Neuronal stem cell (in vitro differentiated cells): ENCODE measurements around the gene ZMYND11.

Experiments used
- DNase-seq: peaks from one replicate; pipeline ENCODE4 v3.0.0-alpha.2; 2013; ENCODE audit warnings: low spot score
- H2AFZ ChIP-seq: one replicate; pipeline ENCODE4 v1.6.1; 2013; ENCODE audit warnings: mild to moderate bottlenecking, low read length, inconsistent platforms
- H2AK5ac ChIP-seq: 2 replicates; pipeline ENCODE4 v1.6.1; 2013; ENCODE audit warnings: low read depth, mild to moderate bottlenecking, inconsistent platforms, low read length, moderate library complexity, mixed read lengths
- H2BK120ac ChIP-seq: 2 replicates; pipeline ENCODE4 v1.6.1; 2013; ENCODE audit warnings: low read depth, mild to moderate bottlenecking, inconsistent platforms, low read length, moderate library complexity, mixed read lengths
- H2BK12ac ChIP-seq: one replicate; pipeline ENCODE4 v1.6.1; 2013; ENCODE audit warnings: low read length, inconsistent platforms
- H2BK15ac ChIP-seq: 2 replicates; pipeline ENCODE4 v1.6.1; 2013; ENCODE audit warnings: mild to moderate bottlenecking, low read length, inconsistent platforms, mixed read lengths
- H2BK5ac ChIP-seq: one replicate; pipeline ENCODE4 v1.6.1; 2013; ENCODE audit warnings: inconsistent platforms, mild to moderate bottlenecking, low read length, moderate library complexity
- H3K14ac ChIP-seq: one replicate; pipeline ENCODE4 v1.6.1; 2013; ENCODE audit warnings: low read length, inconsistent platforms
- H3K18ac ChIP-seq: 2 replicates; pipeline ENCODE4 v1.6.1; 2013; ENCODE audit warnings: low read length, inconsistent platforms
- H3K23ac ChIP-seq: 2 replicates; pipeline ENCODE4 v1.6.1; 2013; ENCODE audit warnings: low read depth, mild to moderate bottlenecking, mixed read lengths, low read length, inconsistent platforms; ENCODE audit not compliant: poor library complexity
- H3K27ac ChIP-seq: replicated peaks from 3 replicates; pipeline ENCODE4 v1.5.1; 2013; ENCODE audit warnings: low read length, inconsistent platforms
- H3K27me3 ChIP-seq, 3 experiments: 2 replicates each; pipeline ENCODE4 v1.6.1; 2013; ENCODE audit warnings: low read length in 3 of 3, mild to moderate bottlenecking in 2 of 3, inconsistent platforms in 1 of 3, low read depth in 1 of 3, mixed read lengths in 1 of 3, moderate library complexity in 1 of 3; ENCODE audit not compliant: control insufficient read depth in 3 of 3, insufficient read depth in 3 of 3
- H3K36me3 ChIP-seq, 2 donors: replicated peaks in 1 of 2; 2 replicates each; pipeline ENCODE4 v1.6.1; 2013; ENCODE audit warnings: low read length in 2 of 2; ENCODE audit not compliant: control insufficient read depth in 2 of 2, insufficient read depth in 2 of 2
- H3K4ac ChIP-seq: 2 replicates; pipeline ENCODE4 v1.6.1; 2013; ENCODE audit warnings: inconsistent platforms, mild to moderate bottlenecking, low read length, moderate library complexity
- H3K4me1 ChIP-seq, 2 donors: 1 replicate in 1 of 2; 2 replicates in 1 of 2; pipeline ENCODE4 v1.6.1; 2013; ENCODE audit warnings: low read length in 2 of 2, low read depth in 1 of 2; ENCODE audit not compliant: control insufficient read depth in 2 of 2, insufficient read depth in 1 of 2
- H3K4me2 ChIP-seq: one replicate; pipeline ENCODE4 v1.6.1; 2013; ENCODE audit warnings: mild to moderate bottlenecking, low read length, inconsistent platforms; ENCODE audit not compliant: insufficient read depth, poor library complexity, severe bottlenecking
- H3K4me3 ChIP-seq, 2 donors: 2 replicates each; pipeline ENCODE4 v1.5.1; 2013; ENCODE audit warnings: low read length in 2 of 2, mild to moderate bottlenecking in 2 of 2, inconsistent platforms in 1 of 2, moderate library complexity in 1 of 2
- H3K79me1 ChIP-seq: one replicate; pipeline ENCODE4 v1.6.1; 2013; ENCODE audit warnings: low read depth, mild to moderate bottlenecking, inconsistent platforms, low read length, moderate library complexity
- H3K9ac ChIP-seq: one replicate; pipeline ENCODE4 v1.6.1; 2013; ENCODE audit warnings: mild to moderate bottlenecking, low read depth, low read length, inconsistent platforms; ENCODE audit not compliant: poor library complexity
- H3K9me3 ChIP-seq, 2 donors: replicated peaks in 1 of 2; 2 replicates each; pipeline versions ENCODE3 to v1.6.1; 2013; ENCODE audit warnings: low read length in 2 of 2, mild to moderate bottlenecking in 2 of 2, inconsistent platforms in 1 of 2, low read depth in 1 of 2, mixed read lengths in 1 of 2, moderate library complexity in 1 of 2; ENCODE audit not compliant: control insufficient read depth in 2 of 2, insufficient read depth in 1 of 2
- H4K8ac ChIP-seq: one replicate; pipeline ENCODE4 v1.6.1; 2013; ENCODE audit warnings: low read depth, mild to moderate bottlenecking, inconsistent platforms, low read length, moderate library complexity
- H4K91ac ChIP-seq: one replicate; pipeline ENCODE4 v1.6.1; 2013; ENCODE audit warnings: low read length, low read depth, mild to moderate bottlenecking, inconsistent platforms; ENCODE audit not compliant: poor library complexity
- WGBS, 2 donors: extraction: QIAGEN DNeasy Blood & Tissue Kit; methylation state at CpG; one replicate each; pipeline ENCODE4 v1.1.7; 2013; ENCODE audit warnings: missing lambda C conversion rate in 2 of 2, mixed read lengths in 1 of 2; ENCODE audit not compliant: insufficient read length in 2 of 2, insufficient replicate concordance in 1 of 2; ENCODE audit errors: extremely low coverage in 2 of 2; 5-methylcytosine and 5-hydroxymethylcytosine counted together

ZMYND11 gene

DNA sequence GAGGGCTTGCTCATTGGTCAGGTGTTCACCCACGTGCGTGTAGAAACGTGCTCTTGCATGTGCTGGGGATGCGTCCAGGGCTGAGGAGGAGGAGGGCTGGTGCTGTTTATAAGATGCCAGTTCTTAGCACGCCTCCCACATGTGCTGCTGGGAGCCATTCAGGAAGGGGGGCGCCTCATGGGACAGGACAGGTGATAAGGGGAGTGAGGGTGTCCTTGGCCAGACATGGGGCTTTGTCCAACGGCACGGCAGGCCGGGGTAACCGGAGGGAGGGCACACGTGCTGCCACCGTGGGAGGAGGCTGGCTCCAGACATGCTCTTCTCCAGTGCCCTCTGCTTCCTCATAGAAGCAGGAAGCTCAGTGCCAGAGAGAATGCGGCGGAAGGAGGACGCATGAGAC, 150.0 kb downstream of the ZMYND11 start:
- H3K4me1 ChIP-seq: no peaks in the 10 kb centered on the region
- no peak overlapping the region for H2BK15ac ChIP-seq
- H3K4me3 ChIP-seq: no peak overlapping the region
- no peaks in the 10 kb centered on the region for H3K27me3 ChIP-seq
- H4K91ac ChIP-seq: no peak overlapping the region
- H3K4me2 ChIP-seq: no peak overlapping the region
- peaks cover 28 to 93% of the 10 kb centered on the region in 2 donors for H3K36me3 ChIP-seq
- peak overlapping the region; percentile 18 for H3K23ac ChIP-seq
- H2AK5ac ChIP-seq: no peak overlapping the region
- no peak for DNase-seq
- H3K14ac ChIP-seq: peak overlapping the region; percentile 17
- H3K79me1 ChIP-seq: no peaks in the 10 kb centered on the region
- no peak overlapping the region for H2BK5ac ChIP-seq
- H2BK12ac ChIP-seq: no peak overlapping the region
- H2BK120ac ChIP-seq: no peak overlapping the region
- peak overlapping the region; percentile 32 for H3K18ac ChIP-seq
- H3K9ac ChIP-seq: peak overlapping the region; percentile 51
- no peak overlapping the region for H2AFZ ChIP-seq
- no peaks in the 10 kb centered on the region for H3K9me3 ChIP-seq
- no peak overlapping the region for H4K8ac ChIP-seq
- H3K27ac ChIP-seq: no peak overlapping the region
- H3K4ac ChIP-seq: no peak overlapping the region
- WGBS, 2 donors: no CpG with 5 or more reads among the region's 15 CpGs

DNA sequence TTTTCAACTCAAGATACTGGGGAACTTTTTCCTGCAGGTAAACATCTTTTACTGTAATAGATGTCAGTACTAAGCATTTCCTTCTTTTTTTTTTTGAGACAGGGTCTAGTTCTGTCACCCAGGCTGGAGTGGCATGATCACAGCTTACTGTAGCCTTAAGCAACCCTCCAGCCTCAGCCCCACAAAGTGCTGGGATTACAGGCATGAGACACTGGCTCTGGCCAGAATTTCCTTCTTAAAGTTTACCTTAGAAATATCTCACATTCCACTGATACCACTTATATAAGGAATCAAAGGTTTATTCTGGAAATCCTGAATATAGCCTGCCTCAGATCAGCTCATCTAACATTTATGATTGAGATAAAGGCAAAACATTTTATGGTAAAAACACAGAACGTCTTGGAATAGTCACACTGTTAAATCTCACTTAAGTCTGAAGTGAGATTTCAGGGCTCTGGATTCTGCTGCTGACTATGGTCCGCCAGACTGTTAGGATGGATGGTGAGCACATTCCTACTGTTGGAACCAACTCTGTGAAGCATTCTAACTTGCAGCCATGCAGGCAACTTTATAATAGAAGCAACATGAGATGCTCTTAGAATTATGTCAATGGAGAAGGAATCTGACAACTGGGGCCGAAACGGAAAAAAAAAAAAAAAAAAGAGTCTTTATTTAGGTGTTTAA, 151.9 kb downstream of the ZMYND11 start:
- no peak overlapping the region for H4K91ac ChIP-seq
- WGBS, 2 donors: no CpG with 5 or more reads among the region's 4 CpGs

DNA sequence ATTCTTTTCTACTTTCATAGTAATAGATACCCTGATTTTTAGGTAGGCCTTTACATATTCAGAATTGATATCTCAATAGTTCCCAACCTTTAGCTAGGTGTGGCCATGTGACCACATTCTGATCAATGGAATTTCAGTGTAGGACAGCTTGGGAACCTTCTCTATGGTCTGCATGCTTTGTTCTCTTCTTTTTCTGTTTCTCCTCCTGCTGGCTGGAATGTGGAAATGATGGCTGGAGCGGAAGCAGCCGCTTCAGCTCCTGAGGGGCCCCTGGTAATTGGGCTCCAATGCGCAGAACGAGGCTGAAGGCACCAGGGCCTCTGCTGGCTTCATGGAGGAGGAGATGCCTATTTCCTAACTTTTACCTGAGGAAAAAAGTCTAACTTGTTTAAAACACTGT, 152.6 kb downstream of the ZMYND11 start:
- H2AFZ ChIP-seq: no peak overlapping the region
- peaks cover 22 to 91% of the 10 kb centered on the region in 2 donors for H3K36me3 ChIP-seq
- H3K4me1 ChIP-seq: no peaks in the 10 kb centered on the region
- H2BK120ac ChIP-seq: no peak overlapping the region
- no peak overlapping the region for H3K9ac ChIP-seq
- H2AK5ac ChIP-seq: no peak overlapping the region
- H3K27ac ChIP-seq: no peak overlapping the region
- H3K27me3 ChIP-seq: no peaks in the 10 kb centered on the region
- H2BK12ac ChIP-seq: no peak overlapping the region
- no peak overlapping the region for H3K4me3 ChIP-seq
- H3K23ac ChIP-seq: no peak overlapping the region
- no peak overlapping the region for H3K4me2 ChIP-seq
- no peak overlapping the region for H3K18ac ChIP-seq
- no peaks in the 10 kb centered on the region for H3K9me3 ChIP-seq
- H3K79me1 ChIP-seq: no peaks in the 10 kb centered on the region
- WGBS, 2 donors: no CpG with 5 or more reads among the region's 4 CpGs
- no peak overlapping the region for H4K8ac ChIP-seq
- no peak overlapping the region for H2BK15ac ChIP-seq
- no peak overlapping the region for H2BK5ac ChIP-seq
- DNase-seq: no peak
- H3K14ac ChIP-seq: no peak overlapping the region
- no peak overlapping the region for H4K91ac ChIP-seq
- no peak overlapping the region for H3K4ac ChIP-seq

More for the DNA sequence above, 151.9 kb downstream of the ZMYND11 start:
- peaks cover 27 to 93% of the 10 kb centered on the region in 2 donors for H3K36me3 ChIP-seq
- H3K4ac ChIP-seq: no peak overlapping the region
- no peaks in the 10 kb centered on the region for H3K4me1 ChIP-seq
- DNase-seq: no peak
- no peak overlapping the region for H2BK120ac ChIP-seq
- H4K8ac ChIP-seq: no peak overlapping the region
- no peak overlapping the region for H3K9ac ChIP-seq
- no peak overlapping the region for H2BK5ac ChIP-seq
- no peak overlapping the region for H3K4me2 ChIP-seq
- no peaks in the 10 kb centered on the region for H3K9me3 ChIP-seq
- no peak overlapping the region for H3K4me3 ChIP-seq
- H3K79me1 ChIP-seq: no peaks in the 10 kb centered on the region
- H2BK12ac ChIP-seq: no peak overlapping the region
- no peak overlapping the region for H2BK15ac ChIP-seq
- no peak overlapping the region for H2AFZ ChIP-seq
- no peak overlapping the region for H3K23ac ChIP-seq
- no peaks in the 10 kb centered on the region for H3K27me3 ChIP-seq
- no peak overlapping the region for H2AK5ac ChIP-seq
- no peak overlapping the region for H3K18ac ChIP-seq
- no peak overlapping the region for H3K14ac ChIP-seq
- no peak overlapping the region for H3K27ac ChIP-seq

DNA sequence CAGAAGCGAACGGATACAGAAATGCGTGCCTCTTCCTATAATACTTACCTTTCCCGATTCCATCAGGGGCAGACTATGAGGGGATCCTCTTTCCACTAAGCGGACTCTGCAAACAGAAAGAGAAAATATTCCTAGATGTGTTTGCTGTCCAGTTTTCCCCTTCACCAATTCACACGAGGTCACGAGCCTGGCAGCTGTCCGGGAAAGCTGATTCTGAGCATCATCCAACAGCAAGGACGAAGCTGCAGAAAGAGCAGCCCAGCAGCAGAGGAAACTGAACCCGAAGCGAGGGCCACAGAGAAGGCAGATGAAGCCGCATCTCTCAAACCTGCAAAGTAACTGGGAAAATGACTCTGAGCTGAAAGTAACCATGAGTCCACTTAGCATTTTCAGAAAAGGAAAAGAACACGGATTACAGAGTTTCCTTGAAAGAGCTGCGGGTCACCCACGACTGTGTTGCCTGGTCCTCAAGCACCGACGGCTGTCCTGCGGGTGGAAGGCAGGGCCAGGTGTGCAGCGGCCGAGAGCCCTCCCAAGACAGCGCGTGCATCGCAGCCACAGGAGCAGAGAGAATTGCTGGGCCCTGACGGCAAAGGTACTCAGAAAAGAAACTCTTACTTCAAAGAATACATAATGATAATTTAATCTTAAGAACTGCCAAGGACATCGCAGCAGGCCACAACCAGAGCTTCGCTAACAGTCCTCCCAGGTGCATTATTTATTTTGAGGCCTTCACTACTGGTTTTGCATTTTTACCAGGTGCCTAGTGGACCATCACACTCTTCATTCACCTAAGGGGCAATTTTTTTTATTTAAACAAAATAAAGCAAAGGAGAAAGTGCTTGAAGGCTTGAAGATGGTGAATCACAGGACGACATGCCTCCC, 153.3 kb downstream of the ZMYND11 start:
- no peak overlapping the region for H2BK15ac ChIP-seq
- peaks cover 19 to 84% of the 10 kb centered on the region in 2 donors for H3K36me3 ChIP-seq
- H3K27me3 ChIP-seq: no peaks in the 10 kb centered on the region
- no peak overlapping the region for H3K18ac ChIP-seq
- no peaks in the 10 kb centered on the region for H3K79me1 ChIP-seq
- no peak overlapping the region for H2AK5ac ChIP-seq
- no peak overlapping the region for H3K27ac ChIP-seq
- no peak overlapping the region for H3K23ac ChIP-seq
- DNase-seq: no peak
- no peaks in the 10 kb centered on the region for H3K9me3 ChIP-seq
- no peak overlapping the region for H2AFZ ChIP-seq
- H3K4me3 ChIP-seq: no peak overlapping the region
- no peak overlapping the region for H3K4me2 ChIP-seq
- H4K8ac ChIP-seq: no peak overlapping the region
- H2BK120ac ChIP-seq: no peak overlapping the region
- H3K4me1 ChIP-seq: peaks cover 0 to 3% of the 10 kb centered on the region in 2 donors
- H2BK5ac ChIP-seq: no peak overlapping the region
- no peak overlapping the region for H3K9ac ChIP-seq
- no peak overlapping the region for H2BK12ac ChIP-seq
- no peak overlapping the region for H3K14ac ChIP-seq
- H3K4ac ChIP-seq: no peak overlapping the region
- H4K91ac ChIP-seq: no peak overlapping the region
- WGBS, 2 donors: no CpG with 5 or more reads among the region's 27 CpGs
